Sigmoid colon (tissue), 7 donors: ENCODE data around the gene TENT5C. TPM values are rescaled to one million over a fixed set of nuclear protein-coding genes. Genes with fewer than 3 reads are reported as not detected.

Source experiments
- DNase-seq: peaks from one replicate; pipeline ENCODE4 v3.0.0-alpha.2; 2019
- H3K27ac ChIP-seq, 4 donors: fragments of 200-600 bp; sonication (generic); one replicate each; pipeline ENCODE4 v1.5.1; 2016 to 2019; ENCODE audit warnings: mild to moderate bottlenecking in 1 of 4
- H3K27me3 ChIP-seq, 3 donors: fragments of 200-600 bp; sonication (generic); one replicate each; pipeline ENCODE4 v1.5.1; 2019; ENCODE audit warnings: mild to moderate bottlenecking in 1 of 3
- H3K36me3 ChIP-seq, 4 donors: fragments of 200-600 bp; sonication (generic); one replicate each; pipeline ENCODE4 v1.5.1; 2016 to 2019
- H3K4me1 ChIP-seq, 4 donors: fragments of 200-600 bp; sonication (generic); one replicate each; pipeline ENCODE4 v1.5.1; 2017 to 2019
- H3K4me3 ChIP-seq, 4 donors: fragments of 200-600 bp; sonication (generic); one replicate each; pipeline ENCODE4 v1.5.1; 2017 to 2019; ENCODE audit warnings: mild to moderate bottlenecking in 2 of 4, moderate library complexity in 1 of 4
- H3K9me3 ChIP-seq, 4 donors: fragments of 200-600 bp in 3 of 4; sonication (generic) in 3 of 4; one replicate each; pipeline versions ENCODE4 v1.5.1 to v1.6.1; 2013 to 2019
- EP300 ChIP-seq, 4 donors: sonication (generic); formaldehyde crosslinking; IDR thresholded peaks; one replicate each; pipeline ENCODE4 v1.6.1; 2017; ENCODE audit warnings: antibody characterized with exemption in 4 of 4
- POLR2A ChIP-seq, 2 donors: fragments of 450-650 bp; IDR thresholded peaks; one replicate each; pipeline ENCODE4 v1.6.1; 2016; ENCODE audit warnings: antibody characterized with exemption in 2 of 2, mild to moderate bottlenecking in 2 of 2, moderate library complexity in 2 of 2
- POLR2AphosphoS5 ChIP-seq, 4 donors: sonication (generic); formaldehyde crosslinking; IDR thresholded peaks; one replicate each; pipeline ENCODE4 v1.6.1; 2017; ENCODE audit warnings: antibody characterized with exemption in 4 of 4
- WGBS, 2 donors: extraction: QIAGEN DNeasy Blood & Tissue Kit; methylation state at CpG; one replicate each; pipeline ENCODE4 v1.1.7; 2013; 5-methylcytosine and 5-hydroxymethylcytosine counted together
- intact Hi-C: fragments of 100-400 bp; cut with DNase I; formaldehyde crosslinking; loops from one replicate; pipeline ENCODE4 v1.15.1; 2023
- polyA plus RNA-seq, 3 donors: library from polyadenylated mRNA; stranded (reverse); fragments of 200-250 nt; gene quantifications; one replicate each; pipeline ENCODE4 v1.2.3, GENCODE V29; 2013
- total RNA-seq, 4 donors: library from RNA; depleted of rRNA; stranded (reverse); fragments of >200 nt; gene quantifications; one replicate each; pipeline ENCODE4 v1.1.0, GENCODE V29; 2016
- TF ChIP-seq, protein P1 (sequence below), 4 experiments: fragments of 450-650 bp in 3 of 4; fragments of 200-600 bp in 1 of 4; IDR thresholded peaks; one replicate each; pipeline ENCODE4 v1.5.1; 2016 to 2019; ENCODE audit warnings: antibody characterized with exemption in 4 of 4, mild to moderate bottlenecking in 3 of 4, moderate library complexity in 2 of 4
- donor health status: healthy with polysubstance abuse.
- donor health status: Bipolar disorder and iron deficiency.
- donor health status: healthy.

The TENT5C gene
- total and polyA plus RNA-seq, 7 donors, result 2.8 to 10.3 (median 5.6) TPM

DNA sequence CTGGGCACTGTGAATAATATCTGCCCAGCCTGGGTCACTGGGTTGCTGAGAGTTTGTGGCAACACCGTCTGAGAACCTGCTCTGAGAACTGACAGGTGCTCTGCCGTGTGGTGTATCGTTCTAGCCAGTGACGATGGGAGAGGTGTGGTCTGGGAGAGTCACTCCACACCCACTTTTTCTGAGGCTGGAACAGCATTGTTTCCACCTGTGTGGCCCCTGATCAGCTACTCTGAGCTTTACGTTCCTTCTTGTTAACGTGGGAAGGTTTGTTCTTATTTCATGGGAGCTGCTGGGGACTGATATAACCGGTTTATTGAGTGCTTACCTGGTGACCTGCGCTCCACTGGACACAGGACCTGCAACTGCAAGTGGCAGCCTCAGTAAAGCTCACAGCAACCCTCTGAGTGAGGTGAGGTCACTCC, 34.8 kb upstream of the TENT5C start:
- intact Hi-C loops, result no loop called here

DNA sequence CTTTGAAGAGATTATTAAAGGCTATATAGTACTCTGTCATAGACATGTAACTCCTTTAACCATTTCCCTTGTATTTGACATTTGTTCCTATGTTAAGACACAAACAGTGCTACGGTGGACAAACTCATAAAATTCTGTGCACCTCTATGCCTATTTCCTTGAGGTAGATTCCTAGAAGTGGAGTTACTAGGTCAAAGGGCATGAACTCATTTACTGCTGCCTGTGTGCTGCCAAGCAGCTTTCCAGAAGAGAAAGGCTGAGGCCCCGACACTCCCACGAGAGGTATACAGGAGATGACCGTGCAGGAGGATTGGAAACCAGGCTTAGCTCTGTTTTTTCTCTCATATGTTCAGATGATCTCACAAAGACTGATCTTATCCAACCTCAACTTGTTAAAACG, 34.4 kb upstream of the TENT5C start:
- no peak overlapping the region for H3K27ac ChIP-seq
- no peak for DNase-seq
- WGBS, 2 donors, result 19 to 63% methylated on average over 5 of the region's 5 CpGs
- H3K9me3 ChIP-seq, result no peaks in the 10 kb centered on the region
- no peaks in the 10 kb centered on the region for H3K36me3 ChIP-seq
- intact Hi-C loops, result no loop called here
- no peak overlapping the region for H3K4me3 ChIP-seq
- no peaks in the 10 kb centered on the region for H3K27me3 ChIP-seq
- no peak for TF ChIP-seq POLR2AphosphoS5 (IDR thresholded peaks at IDR 0.05)
- TF ChIP-seq POLR2A (IDR thresholded peaks at IDR 0.05), result no peak
- TF ChIP-seq, protein P1, sequence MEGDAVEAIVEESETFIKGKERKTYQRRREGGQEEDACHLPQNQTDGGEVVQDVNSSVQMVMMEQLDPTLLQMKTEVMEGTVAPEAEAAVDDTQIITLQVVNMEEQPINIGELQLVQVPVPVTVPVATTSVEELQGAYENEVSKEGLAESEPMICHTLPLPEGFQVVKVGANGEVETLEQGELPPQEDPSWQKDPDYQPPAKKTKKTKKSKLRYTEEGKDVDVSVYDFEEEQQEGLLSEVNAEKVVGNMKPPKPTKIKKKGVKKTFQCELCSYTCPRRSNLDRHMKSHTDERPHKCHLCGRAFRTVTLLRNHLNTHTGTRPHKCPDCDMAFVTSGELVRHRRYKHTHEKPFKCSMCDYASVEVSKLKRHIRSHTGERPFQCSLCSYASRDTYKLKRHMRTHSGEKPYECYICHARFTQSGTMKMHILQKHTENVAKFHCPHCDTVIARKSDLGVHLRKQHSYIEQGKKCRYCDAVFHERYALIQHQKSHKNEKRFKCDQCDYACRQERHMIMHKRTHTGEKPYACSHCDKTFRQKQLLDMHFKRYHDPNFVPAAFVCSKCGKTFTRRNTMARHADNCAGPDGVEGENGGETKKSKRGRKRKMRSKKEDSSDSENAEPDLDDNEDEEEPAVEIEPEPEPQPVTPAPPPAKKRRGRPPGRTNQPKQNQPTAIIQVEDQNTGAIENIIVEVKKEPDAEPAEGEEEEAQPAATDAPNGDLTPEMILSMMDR (IDR thresholded peaks at IDR 0.05), result no peak
- no peak for TF ChIP-seq EP300 (IDR thresholded peaks at IDR 0.05)
- H3K4me1 ChIP-seq, result no peaks in the 10 kb centered on the region

More for the DNA sequence above, 34.8 kb upstream of the TENT5C start:
- H3K27me3 ChIP-seq, result no peaks in the 10 kb centered on the region
- DNase-seq, result no peak
- H3K4me3 ChIP-seq, result no peak overlapping the region
- H3K4me1 ChIP-seq, result no peaks in the 10 kb centered on the region
- H3K27ac ChIP-seq, result no peak overlapping the region
- no peaks in the 10 kb centered on the region for H3K9me3 ChIP-seq
- TF ChIP-seq POLR2AphosphoS5 (IDR thresholded peaks at IDR 0.05) (no peak), POLR2A (IDR thresholded peaks at IDR 0.05) (peak in 1 of 2 donors; percentile 40), EP300 (IDR thresholded peaks at IDR 0.05) (no peak)
- TF ChIP-seq, protein P1 (IDR thresholded peaks at IDR 0.05), result no peak
- no peaks in the 10 kb centered on the region for H3K36me3 ChIP-seq
- WGBS, 2 donors, result 12 to 65% methylated on average over 8 of the region's 8 CpGs

DNA sequence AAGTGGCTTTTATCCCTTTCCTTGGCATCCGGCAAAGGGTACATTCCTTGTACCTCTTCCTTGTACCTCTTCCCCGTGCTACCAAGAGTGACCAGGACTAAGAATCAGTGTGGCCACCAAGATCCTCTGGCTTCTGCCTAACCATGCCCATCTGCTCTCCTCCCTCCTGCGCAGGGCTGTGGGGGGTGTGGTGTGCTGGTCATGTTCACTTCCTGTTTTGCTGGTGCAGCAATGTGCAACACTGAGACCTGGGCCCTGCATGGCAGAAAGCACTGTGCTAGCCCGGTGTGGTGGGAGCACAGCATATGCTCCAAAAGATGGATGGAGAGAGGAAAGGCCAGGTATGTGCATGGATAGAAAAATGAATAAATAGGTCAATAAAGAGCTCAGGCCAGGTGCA, 33.3 kb upstream of the TENT5C start:
- Histone ChIP-seq H3K9me3 (no peaks in the 10 kb centered on the region), H3K4me3 (no peak overlapping the region), H3K36me3 (no peaks in the 10 kb centered on the region), H3K27ac (no peak overlapping the region), H3K27me3 (no peaks in the 10 kb centered on the region), H3K4me1 (no peaks in the 10 kb centered on the region)
- intact Hi-C loops, result no loop called here
- no peak for DNase-seq
- TF ChIP-seq POLR2A (IDR thresholded peaks at IDR 0.05) (no peak), POLR2AphosphoS5 (IDR thresholded peaks at IDR 0.05) (no peak), EP300 (IDR thresholded peaks at IDR 0.05) (no peak)
- TF ChIP-seq, protein P1 (IDR thresholded peaks at IDR 0.05), result no peak
- WGBS, 2 donors, result 44 to 51% methylated on average over 4 of the region's 4 CpGs

DNA sequence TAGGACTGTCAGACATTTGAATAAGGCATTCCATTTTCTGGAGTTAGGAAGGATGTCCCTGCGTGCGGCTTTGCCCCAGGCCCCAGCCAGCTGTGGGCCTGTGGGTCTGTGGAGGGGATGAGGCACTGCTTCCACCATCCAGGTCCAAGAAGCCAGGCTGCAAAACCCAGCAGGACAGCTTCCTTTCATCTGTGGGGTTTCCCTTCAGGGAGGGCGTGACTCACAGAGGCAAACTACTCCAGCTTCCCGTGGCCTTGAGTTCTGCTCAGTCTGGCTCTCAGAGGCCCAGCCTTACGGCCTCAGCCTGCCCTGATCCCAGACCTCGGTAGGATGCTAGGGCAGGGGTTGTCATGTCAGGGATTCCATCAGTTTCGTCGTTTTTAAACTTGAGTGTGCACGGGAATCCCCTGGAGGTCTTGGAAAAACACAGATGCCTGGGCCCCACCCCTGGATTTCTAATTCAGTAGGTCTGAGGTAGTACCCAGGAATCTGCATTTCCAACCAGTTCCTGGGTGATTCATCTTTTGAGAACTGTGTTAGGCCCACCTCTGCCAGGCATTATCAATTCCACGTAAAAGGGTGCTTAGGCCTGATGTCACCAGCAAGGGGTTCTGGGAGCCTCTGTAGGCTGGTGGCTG, 32.3 kb upstream of the TENT5C start:
- Histone ChIP-seq H3K4me3 (no peak overlapping the region), H3K4me1 (no peaks in the 10 kb centered on the region), H3K27me3 (no peaks in the 10 kb centered on the region), H3K27ac (no peak overlapping the region), H3K9me3 (no peaks in the 10 kb centered on the region), H3K36me3 (no peaks in the 10 kb centered on the region)
- intact Hi-C loops, result no loop called here
- DNase-seq, result no peak
- 61 to 78% methylated on average over 10 of the region's 10 CpGs for WGBS, 2 donors
- TF ChIP-seq, protein P1 (IDR thresholded peaks at IDR 0.05), result no peak
- no peak for TF ChIP-seq POLR2AphosphoS5 (IDR thresholded peaks at IDR 0.05)
- no peak for TF ChIP-seq POLR2A (IDR thresholded peaks at IDR 0.05)
- TF ChIP-seq EP300 (IDR thresholded peaks at IDR 0.05), result no peak
